Measurements from ENCODE around the gene SYS1. TPM values are rescaled to one million over a fixed set of nuclear protein-coding genes. Genes with fewer than 3 reads are reported as not detected.

The SYS1 gene
- total RNA-seq, 3 donors from 2014 or later, result 30.8 to 56.3 (median 47.3) TPM

DNA sequence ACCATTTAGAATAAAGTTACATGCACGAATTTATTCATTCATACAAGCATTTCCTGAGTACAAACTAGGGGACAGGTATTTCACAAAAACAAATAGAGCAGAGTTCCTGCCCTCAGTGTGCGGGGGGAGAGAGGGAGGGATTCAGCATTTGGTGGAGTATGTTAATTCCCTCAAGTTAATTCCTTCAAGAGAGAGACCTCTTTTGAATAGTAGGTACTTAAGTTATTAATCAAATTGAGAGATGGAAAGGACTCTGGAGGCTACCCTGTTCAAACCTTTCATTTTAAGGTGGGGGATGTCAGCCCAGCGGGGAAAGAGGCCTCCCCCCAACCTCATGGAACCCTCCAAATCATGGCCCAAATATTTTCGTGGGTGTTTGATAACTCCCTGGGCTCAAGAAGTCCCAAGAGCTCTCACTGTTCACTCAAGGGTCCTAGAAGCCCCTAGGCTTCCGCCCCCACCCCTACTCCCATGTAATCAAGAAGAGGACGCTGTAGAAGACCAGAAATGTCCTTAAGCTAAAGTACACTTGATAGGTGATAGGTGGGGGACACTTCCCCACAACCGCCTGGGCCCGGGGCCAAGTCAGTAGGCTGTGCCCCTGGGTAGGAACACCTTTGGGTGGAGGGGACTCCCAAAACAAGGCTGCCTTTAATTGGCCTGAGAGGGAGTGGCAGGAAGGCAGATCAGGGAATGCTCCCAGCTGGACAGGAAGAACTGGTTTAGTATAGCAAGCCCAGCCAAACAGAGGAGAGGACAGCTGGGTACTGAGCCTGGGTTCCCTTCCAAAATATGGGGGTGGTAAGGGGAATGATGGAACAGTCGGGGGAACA is 17.6 kb upstream of the SYS1 start:
- peaks cover 8 to 30% of the 10 kb centered on the region in 2 donors for H3K4me1 ChIP-seq
- peak; percentile 80 to 90 for DNase-seq (ENCODE audit: low spot score in 2 of 2)
- H3K27ac ChIP-seq, result peak overlapping the region; percentile 97 to 99
- TF ChIP-seq POLR2AphosphoS5 (IDR thresholded peaks at IDR 0.05), result peak; percentile 41 to 92 (median 49)
- peak; percentile 40 for TF ChIP-seq POLR2A (IDR thresholded peaks at IDR 0.05)
- TF ChIP-seq CTCF (IDR thresholded peaks at IDR 0.05), result no peak
- H3K4me3 ChIP-seq, result peak overlapping the region in 2 of 3 donors; percentile 82 to 96
- H3K36me3 ChIP-seq, result no peaks in the 10 kb centered on the region
- intact Hi-C loops (cut with DNase I; ENCODE audit: low total_unique reads), result loop anchor here (10.0 kb wide), 1 partner anchor 1339 kb away; the partner anchor contains the start of gene TP53RK
- H3K27me3 ChIP-seq, result no peaks in the 10 kb centered on the region
- H3K9me3 ChIP-seq, result no peaks in the 10 kb centered on the region

GRCh38 chr20:45346291-45346718 is 16.7 kb upstream of the SYS1 start:
- no peak for DNase-seq (ENCODE audit: low spot score in 2 of 2)
- intact Hi-C loops (cut with DNase I; ENCODE audit: low total_unique reads), result loop anchor here (10.0 kb wide), 1 partner anchor 1338 kb away; the partner anchor contains the start of gene TP53RK
- Histone ChIP-seq H3K4me1 (peaks cover 3 to 21% of the 10 kb centered on the region in 2 donors), H3K9me3 (no peaks in the 10 kb centered on the region), H3K4me3 (peak overlapping the region in 2 of 3 donors; percentile 82 to 96), H3K27me3 (no peaks in the 10 kb centered on the region), H3K36me3 (no peaks in the 10 kb centered on the region), H3K27ac (peak overlapping the region; percentile 97 to 99)
- no peak for TF ChIP-seq POLR2A (IDR thresholded peaks at IDR 0.05)
- peak in 2 of 3 donors; percentile 36 to 46 for TF ChIP-seq POLR2AphosphoS5 (IDR thresholded peaks at IDR 0.05)

DNA sequence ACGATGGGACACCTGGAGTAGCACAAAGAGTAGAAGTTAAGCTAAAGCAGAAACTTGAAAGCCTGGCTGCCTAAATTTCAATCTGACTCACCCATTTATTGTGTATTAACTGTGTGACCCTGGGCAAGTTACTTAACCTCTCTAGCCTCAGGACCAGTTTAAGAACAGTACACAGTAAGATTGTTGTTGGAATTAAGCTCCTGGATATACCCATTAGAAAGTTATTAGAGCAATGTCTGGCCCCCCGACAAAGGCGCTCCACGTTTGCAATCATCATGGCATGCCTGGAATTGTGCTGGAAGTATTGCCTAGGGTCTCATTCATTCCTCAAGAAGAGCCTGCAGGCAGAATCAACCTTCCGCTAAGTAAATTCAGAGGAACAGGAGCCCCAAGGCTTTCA is 16.1 kb upstream of the SYS1 start:
- intact Hi-C loops (cut with DNase I; ENCODE audit: low total_unique reads), result loop anchor here (10.0 kb wide), 1 partner anchor 1338 kb away; the partner anchor contains the start of gene TP53RK
- H3K27ac ChIP-seq, result peak overlapping the region; percentile 97 to 99
- no peaks in the 10 kb centered on the region for H3K9me3 ChIP-seq
- H3K4me3 ChIP-seq, result peak overlapping the region; percentile 64 to 96 (median 82)
- peaks cover 3 to 21% of the 10 kb centered on the region in 2 donors for H3K4me1 ChIP-seq
- H3K36me3 ChIP-seq, result no peaks in the 10 kb centered on the region
- TF ChIP-seq CTCF (IDR thresholded peaks at IDR 0.05) (no peak), POLR2AphosphoS5 (IDR thresholded peaks at IDR 0.05) (no peak), POLR2A (IDR thresholded peaks at IDR 0.05) (no peak)
- H3K27me3 ChIP-seq, result no peaks in the 10 kb centered on the region
- no peak for DNase-seq (ENCODE audit: low spot score in 2 of 2)

DNA sequence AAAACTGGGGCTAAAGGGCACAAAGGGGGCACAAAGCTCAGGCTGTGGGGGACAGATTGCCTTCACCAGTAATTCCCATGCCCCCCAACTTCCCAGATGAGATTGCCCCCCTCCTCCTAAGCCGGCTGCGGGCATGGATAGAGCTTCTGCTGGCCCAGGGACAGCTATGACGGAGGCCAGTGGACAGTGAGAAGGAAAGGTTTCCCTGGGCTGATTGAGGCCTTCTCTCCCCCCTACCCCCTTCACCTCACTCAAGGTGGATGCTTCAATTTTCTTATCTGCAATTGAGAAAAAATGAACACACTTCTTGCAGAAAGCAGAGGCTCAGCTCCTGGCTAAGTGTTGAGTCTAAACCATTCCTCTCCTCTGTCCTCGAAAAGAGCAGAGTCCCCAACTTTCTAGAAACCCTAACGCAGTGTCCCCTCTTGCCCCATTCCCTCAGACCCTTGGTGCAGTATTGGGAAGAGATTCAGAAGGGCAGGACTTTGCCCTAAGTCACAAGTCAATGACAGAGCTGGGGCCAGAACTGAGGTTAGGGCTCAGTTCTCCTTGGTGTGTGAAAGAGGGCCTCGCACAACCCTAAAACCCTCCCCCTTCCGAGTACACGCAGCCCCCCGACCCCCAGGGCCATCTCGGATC is 15.5 kb upstream of the SYS1 start:
- Histone ChIP-seq H3K27ac (peak overlapping the region; percentile 97 to 99), H3K27me3 (no peaks in the 10 kb centered on the region), H3K4me1 (peaks cover 3 to 21% of the 10 kb centered on the region in 2 donors), H3K4me3 (peak overlapping the region; percentile 64 to 96 (median 82)), H3K9me3 (no peaks in the 10 kb centered on the region), H3K36me3 (no peaks in the 10 kb centered on the region)
- TF ChIP-seq POLR2AphosphoS5 (IDR thresholded peaks at IDR 0.05), result peak in 1 of 3 donors; percentile 41
- TF ChIP-seq CTCF (IDR thresholded peaks at IDR 0.05), result no peak
- no peak for TF ChIP-seq POLR2A (IDR thresholded peaks at IDR 0.05)
- no peak for DNase-seq (ENCODE audit: low spot score in 2 of 2)
- intact Hi-C loops (cut with DNase I; ENCODE audit: low total_unique reads), result loop anchor here (10.0 kb wide), 1 partner anchor 1337 kb away; the partner anchor contains the start of gene TP53RK

GRCh38 chr20:45347936-45348778 is 14.8 kb upstream of the SYS1 start, which contains the start of gene SDC4:
Gene SDC4, minus strand, starts transcription at chr20:45348424. Its CDS starts 40 bp downstream, at chr20:45348384.
- intact Hi-C loops (cut with DNase I; ENCODE audit: low total_unique reads), result loop anchor here (10.0 kb wide), 1 partner anchor 1337 kb away; the partner anchor contains the start of gene TP53RK
- Histone ChIP-seq H3K27me3 (no peaks in the 10 kb centered on the region), H3K9me3 (no peaks in the 10 kb centered on the region), H3K27ac (peak within 1 kb of the TSS; percentile 97 to 99), H3K4me1 (peaks cover 3 to 13% of the 10 kb centered on the region in 2 donors), H3K4me3 (peak within 1 kb of the TSS; percentile 64 to 96 (median 82)), H3K36me3 (no peaks in the 10 kb centered on the region)
- TF ChIP-seq CTCF (IDR thresholded peaks at IDR 0.05) (no peak), POLR2A (IDR thresholded peaks at IDR 0.05) (peak; percentile 95), POLR2AphosphoS5 (IDR thresholded peaks at IDR 0.05) (peak; percentile 98 to 99 (median 99))
- peak; percentile 69 to 82 for DNase-seq (ENCODE audit: low spot score in 2 of 2)

All from breast epithelium (tissue), 4 donors.